ENCODE results near the gene STOX2.

DNA sequence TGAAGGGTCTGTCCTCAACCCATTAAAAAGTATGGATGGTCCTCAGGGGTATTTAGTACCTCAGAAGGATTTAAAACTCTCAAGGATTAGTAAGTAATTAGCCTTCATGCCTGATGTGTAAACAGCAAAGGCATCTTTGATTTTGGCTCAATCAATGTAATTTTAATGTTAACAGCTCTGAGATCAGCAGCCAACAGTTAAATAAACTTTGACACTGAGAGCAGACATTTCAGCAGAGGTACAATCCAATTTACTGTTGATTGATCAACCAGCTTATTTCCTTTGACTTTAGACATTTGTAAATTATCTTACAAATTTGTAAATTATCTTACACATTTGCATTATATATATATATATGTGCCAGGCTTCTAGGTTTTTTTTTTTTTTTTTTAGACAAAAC lies 36.9 kb downstream of the STOX2 start:
- TF ChIP-seq FOXP2 (optimal IDR thresholded peaks at IDR 0.05; ENCODE audit: control extremely low read depth, extremely low read length, insufficient read depth) (no peak), POLR2AphosphoS5 (IDR thresholded peaks at IDR 0.05; ENCODE audit: borderline replicate concordance, low read depth, low read length) (no peak), EZH2 (IDR thresholded peaks at IDR 0.05) (no peak)

Measured in SK-N-MC (cell line).